HepG2 (cell line): ENCODE data around the gene SLC19A3. TPM values are rescaled to one million over a fixed set of nuclear protein-coding genes. Genes with fewer than 3 reads are reported as not detected.
A peak's percentile ranks its signal among the peaks of the same experiment; 100 is the strongest.

Experiments used
- ATAC-seq: fragments of 200-7000 bp; cut with Tn5 transposase; 3 replicates; pipeline ENCODE4 v1.9.1; 2020; ENCODE audit warnings: mild to moderate bottlenecking, moderate library complexity
- BruUV-seq: library from RNA; stranded (reverse); fragments of 400-500 nt; replicated peaks from 2 replicates; lab custom pipeline; 2021; lab: Mats Ljungman, UMichigan
- CTCF ChIA-PET: fragments of 300-600 bp; formaldehyde crosslinking; extraction: SDS; loops from one replicate; lab custom pipeline; 2021; ENCODE audit warnings: low total read pairs, inconsistent platforms, low intra/inter-chr PET ratio; lab: Yijun Ruan, JAX
- POLR2A ChIA-PET: fragments of 350-600 bp; sonication (Branson Sonifier 250); formaldehyde crosslinking; loops from one replicate; lab custom pipeline; 2020; ENCODE audit warnings: antibody characterized with exemption, inconsistent platforms; lab: Yijun Ruan, JAX
- DNase-seq: peaks from one replicate; pipeline ENCODE4 v3.0.0-alpha.2; 2015; ENCODE audit warnings: low spot score
- FAIRE-seq: peaks from 3 replicates; lab custom pipeline; 2011; peaks lifted over from hg19 to GRCh38; lab: Jason Lieb, UNC
- H2AFZ ChIP-seq: one replicate; pipeline ENCODE4 v1.6.1; 2011; ENCODE audit warnings: low read length, inconsistent platforms
- H3K27ac ChIP-seq: fragments of 300-600 bp; 3 replicates; pipeline ENCODE4 v1.8.0; 2011; ENCODE audit warnings: mixed run types, mild to moderate bottlenecking, mixed read lengths, low read length, inconsistent platforms; ENCODE audit not compliant: insufficient read depth; ENCODE audit errors: extremely low read length
- H3K27me3 ChIP-seq, 2 experiments: fragments of 200-600 bp in 1 of 2; 2 replicates in 1 of 2; 3 replicates in 1 of 2; pipeline versions ENCODE4 v1.6.0 to v1.8.0; 2011; ENCODE audit warnings: low read length in 2 of 2, mild to moderate bottlenecking in 2 of 2, moderate library complexity in 2 of 2, inconsistent platforms in 1 of 2; ENCODE audit not compliant: insufficient read depth in 2 of 2, control insufficient read depth in 1 of 2
- H3K36me3 ChIP-seq, 2 experiments: fragments of 200-600 bp in 1 of 2; replicated peaks in 1 of 2; 2 replicates in 1 of 2; 3 replicates in 1 of 2; pipeline versions ENCODE4 v1.5.1 to v1.8.0; 2011; ENCODE audit warnings: low read length in 2 of 2, inconsistent platforms in 1 of 2; ENCODE audit not compliant: insufficient read depth in 2 of 2, control insufficient read depth in 1 of 2
- H3K4me1 ChIP-seq: 2 replicates; pipeline ENCODE4 v1.5.1; 2012; ENCODE audit warnings: low read length, inconsistent platforms; ENCODE audit not compliant: insufficient read depth
- H3K4me2 ChIP-seq: 2 replicates; pipeline ENCODE4 v1.6.0; 2011; ENCODE audit warnings: low read depth, low read length, inconsistent platforms
- H3K4me3 ChIP-seq, 3 experiments: fragments of 200-600 bp in 1 of 3; sonication (generic), shearing (Covaris generic) in 1 of 3; replicated peaks in 1 of 3; 2 replicates each; pipeline ENCODE4 v1.5.1; 2011 to 2016; ENCODE audit warnings: low read length in 3 of 3, inconsistent platforms in 2 of 3, low read depth in 2 of 3, mild to moderate bottlenecking in 2 of 3, control low read depth in 1 of 3, mixed read lengths in 1 of 3; ENCODE audit not compliant: insufficient read depth in 1 of 3
- H3K79me2 ChIP-seq: one replicate; pipeline ENCODE4 v1.6.1; 2011; ENCODE audit warnings: low read length, inconsistent platforms; ENCODE audit not compliant: insufficient read depth
- H3K9ac ChIP-seq: 2 replicates; pipeline ENCODE4 v1.6.0; 2011; ENCODE audit warnings: mild to moderate bottlenecking, low read depth, low read length, inconsistent platforms; ENCODE audit not compliant: insufficient read depth
- H3K9me3 ChIP-seq: 2 replicates; pipeline ENCODE4 v1.5.1; 2012; ENCODE audit warnings: mild to moderate bottlenecking, low read length
- H4K20me1 ChIP-seq: 2 replicates; pipeline ENCODE4 v1.6.0; 2011; ENCODE audit warnings: inconsistent platforms, mild to moderate bottlenecking, low read length, moderate library complexity; ENCODE audit not compliant: insufficient read depth
- ASH2L ChIP-seq: fragments of 300-600, 200-600 bp; sonication (generic); IDR thresholded peaks from 2 replicates; pipeline ENCODE4 v1.7.0; 2017; ENCODE audit warnings: low read depth, mild to moderate bottlenecking, moderate library complexity, mixed read lengths, low read length; ENCODE audit not compliant: insufficient read length
- GABPB1 ChIP-seq: IDR thresholded peaks from 2 replicates; pipeline ENCODE4 v1.6.1; 2016; ENCODE audit warnings: mild to moderate bottlenecking, missing genetic modification reagents, moderate library complexity, missing compliant biosample characterization
- KDM1A ChIP-seq: IDR thresholded peaks from 2 replicates; pipeline ENCODE4 v1.6.1; 2016; ENCODE audit warnings: missing compliant biosample characterization
- MTA3 ChIP-seq: sonication (generic); formaldehyde crosslinking; IDR thresholded peaks from 2 replicates; pipeline ENCODE4 v1.4.0; 2020; ENCODE audit warnings: missing genetic modification reagents
- NFE2L2 ChIP-seq: fragments of 150-350 bp; IDR thresholded peaks from 2 replicates; pipeline ENCODE4 v1.6.1; 2014; ENCODE audit warnings: low read length
- ZNF431 ChIP-seq: sonication (generic); formaldehyde crosslinking; IDR thresholded peaks from 2 replicates; pipeline ENCODE4 v1.9.0; 2022; ENCODE audit warnings: missing genetic modification reagents, low read depth, mild to moderate bottlenecking, borderline replicate concordance
- WGBS: methylation state at CpG from one replicate; pipeline ENCODE4 v1.1.6; 2017; ENCODE audit warnings: low lambda C conversion rate; 5-methylcytosine and 5-hydroxymethylcytosine counted together
- in situ Hi-C: cut with HindIII; loops from 2 replicates; pipeline ENCODE4 v1.10.0; 2017; ENCODE audit warnings: low pct_unique_long_range_greater_than_20kb; ENCODE audit not compliant: extremely low pct_ligation_motif_present
- intact Hi-C: fragments of 100-400 bp; cut with micrococcal nuclease; formaldehyde crosslinking; loops from one replicate; pipeline ENCODE4 v1.10.0; 2022; ENCODE audit not compliant: unreplicated experiment
- polyA plus RNA-seq, 8 experiments: library from polyadenylated mRNA; depleted of rRNA in 3 of 8; stranded (reverse) in 7 of 8; unstranded in 1 of 8; fragments of >200 nt; fragmentation: Illumina TruSeq in 4 of 8; extraction: Trizol in 4 of 8; gene quantifications; 2 replicates each; pipeline versions ENCODE4 v1.2.1 to v1.2.3, GENCODE V29; 2011 to 2016; ENCODE audit warnings: low read depth in 4 of 8, missing spikeins in 1 of 8, mixed read lengths in 1 of 8; ENCODE audit not compliant: insufficient read depth in 1 of 8
- total RNA-seq, 5 experiments: library from RNA; depleted of rRNA; stranded (reverse); fragments of >200 nt; fragmentation: Illumina TruSeq; extraction: Trizol; gene quantifications; 2 replicates each; pipeline ENCODE4 v1.2.3, GENCODE V29; 2016; ENCODE audit warnings: low read depth in 1 of 5
- TF ChIP-seq, protein P1 (sequence below): sonication (generic); formaldehyde crosslinking; IDR thresholded peaks from 2 replicates; pipeline ENCODE4 v1.8.1; 2023; ENCODE audit warnings: mild to moderate bottlenecking, missing genetic modification reagents
- TF ChIP-seq, protein P2 (sequence below): sonication (generic); formaldehyde crosslinking; IDR thresholded peaks from 2 replicates; pipeline ENCODE4 v1.4.0; 2020; ENCODE audit warnings: missing genetic modification reagents, mild to moderate bottlenecking, borderline replicate concordance
- TF ChIP-seq, protein P3 (sequence below): sonication (generic); formaldehyde crosslinking; IDR thresholded peaks from 2 replicates; pipeline ENCODE4 v1.5.0; 2020; ENCODE audit warnings: missing genetic modification reagents, mild to moderate bottlenecking, borderline replicate concordance

The SLC19A3 gene
- total and polyA plus RNA-seq, 2 of the 13 experiments (the other 11 are each of a cell fraction or from before 2014, with no cell fraction given) = 2.3 to 5.2 TPM

DNA sequence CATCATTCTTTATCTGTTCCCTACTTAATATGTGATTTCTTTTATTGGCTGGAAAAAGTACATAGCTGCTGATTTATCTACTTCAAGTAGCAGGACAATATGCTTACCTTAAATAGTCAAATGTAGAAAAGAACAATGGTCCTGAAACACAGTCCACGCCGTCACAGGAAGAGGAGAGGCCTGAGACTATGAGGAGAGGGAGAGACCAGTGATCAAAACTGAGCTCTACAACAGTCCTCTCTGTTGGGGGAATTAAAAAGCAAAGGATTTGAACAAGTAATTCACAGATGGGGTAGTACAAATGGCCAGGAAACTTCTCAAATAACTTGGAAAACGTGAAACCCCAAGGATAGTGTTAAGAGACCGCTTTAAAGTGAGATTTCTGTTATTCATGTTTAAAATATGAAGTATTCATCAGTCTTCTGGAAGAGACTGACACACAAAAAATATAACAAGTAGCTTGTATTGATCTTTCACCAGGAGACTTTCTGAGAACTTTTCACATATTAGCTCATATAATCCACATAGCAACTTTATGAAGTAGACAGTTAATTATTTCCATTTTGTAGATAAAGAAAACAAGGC is 48.1 kb upstream of the SLC19A3 start:
- no TSS peak for BruUV-seq
- POLR2A ChIA-PET = interaction anchor here (0.8 to 1.7 kb wide), 6 partner anchors 48 to 360 kb away, joined by 3 to 6 read pairs (median 4); partner anchors contain the start of gene CCL20
- FAIRE-seq (no peak), DNase-seq (no peak), ATAC-seq (peak; percentile 39)
- Histone ChIP-seq H2AFZ (peak overlapping the region; percentile 64), H3K27ac (no peak overlapping the region), H3K36me3 (no peaks in the 10 kb centered on the region), H3K9ac (no peak overlapping the region), H3K4me3 (peak overlapping the region in 1 of 3 experiments; percentile 8; a peak in 1 of 6 replicates), H3K27me3 (no peaks in the 10 kb centered on the region), H4K20me1 (no peaks in the 10 kb centered on the region), H3K79me2 (no peaks in the 10 kb centered on the region), H3K9me3 (no peaks in the 10 kb centered on the region), H3K4me1 (peaks cover 59% of the 10 kb centered on the region), H3K4me2 (peak overlapping the region; percentile 53)
- intact Hi-C loops = loop anchor here (1.0 to 10.0 kb wide), 7 partner anchors 19 to 636 kb away; partner anchors contain the start of gene AGFG1
- TF ChIP-seq NFE2L2 = no peak
- TF ChIP-seq GABPB1 (CRISPR knock-in tag) = no peak
- TF ChIP-seq, protein P1, sequence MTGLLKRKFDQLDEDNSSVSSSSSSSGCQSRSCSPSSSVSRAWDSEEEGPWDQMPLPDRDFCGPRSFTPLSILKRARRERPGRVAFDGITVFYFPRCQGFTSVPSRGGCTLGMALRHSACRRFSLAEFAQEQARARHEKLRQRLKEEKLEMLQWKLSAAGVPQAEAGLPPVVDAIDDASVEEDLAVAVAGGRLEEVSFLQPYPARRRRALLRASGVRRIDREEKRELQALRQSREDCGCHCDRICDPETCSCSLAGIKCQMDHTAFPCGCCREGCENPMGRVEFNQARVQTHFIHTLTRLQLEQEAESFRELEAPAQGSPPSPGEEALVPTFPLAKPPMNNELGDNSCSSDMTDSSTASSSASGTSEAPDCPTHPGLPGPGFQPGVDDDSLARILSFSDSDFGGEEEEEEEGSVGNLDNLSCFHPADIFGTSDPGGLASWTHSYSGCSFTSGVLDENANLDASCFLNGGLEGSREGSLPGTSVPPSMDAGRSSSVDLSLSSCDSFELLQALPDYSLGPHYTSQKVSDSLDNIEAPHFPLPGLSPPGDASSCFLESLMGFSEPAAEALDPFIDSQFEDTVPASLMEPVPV (CRISPR knock-in tag) = 0 out of 2 replicates have a peak, but pooled peaks have one; percentile 7
- TF ChIP-seq, protein P2, sequence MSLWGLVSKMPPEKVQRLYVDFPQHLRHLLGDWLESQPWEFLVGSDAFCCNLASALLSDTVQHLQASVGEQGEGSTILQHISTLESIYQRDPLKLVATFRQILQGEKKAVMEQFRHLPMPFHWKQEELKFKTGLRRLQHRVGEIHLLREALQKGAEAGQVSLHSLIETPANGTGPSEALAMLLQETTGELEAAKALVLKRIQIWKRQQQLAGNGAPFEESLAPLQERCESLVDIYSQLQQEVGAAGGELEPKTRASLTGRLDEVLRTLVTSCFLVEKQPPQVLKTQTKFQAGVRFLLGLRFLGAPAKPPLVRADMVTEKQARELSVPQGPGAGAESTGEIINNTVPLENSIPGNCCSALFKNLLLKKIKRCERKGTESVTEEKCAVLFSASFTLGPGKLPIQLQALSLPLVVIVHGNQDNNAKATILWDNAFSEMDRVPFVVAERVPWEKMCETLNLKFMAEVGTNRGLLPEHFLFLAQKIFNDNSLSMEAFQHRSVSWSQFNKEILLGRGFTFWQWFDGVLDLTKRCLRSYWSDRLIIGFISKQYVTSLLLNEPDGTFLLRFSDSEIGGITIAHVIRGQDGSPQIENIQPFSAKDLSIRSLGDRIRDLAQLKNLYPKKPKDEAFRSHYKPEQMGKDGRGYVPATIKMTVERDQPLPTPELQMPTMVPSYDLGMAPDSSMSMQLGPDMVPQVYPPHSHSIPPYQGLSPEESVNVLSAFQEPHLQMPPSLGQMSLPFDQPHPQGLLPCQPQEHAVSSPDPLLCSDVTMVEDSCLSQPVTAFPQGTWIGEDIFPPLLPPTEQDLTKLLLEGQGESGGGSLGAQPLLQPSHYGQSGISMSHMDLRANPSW (CRISPR knock-in tag) = 0 out of 2 replicates have a peak, but pooled peaks have one; percentile 64
- TF ChIP-seq MTA3 = no peak
- TF ChIP-seq KDM1A (CRISPR knock-in tag) = no peak
- peak; percentile 42 for TF ChIP-seq ASH2L
- no peak for TF ChIP-seq ZNF431 (CRISPR knock-in tag)
- TF ChIP-seq, protein P3, sequence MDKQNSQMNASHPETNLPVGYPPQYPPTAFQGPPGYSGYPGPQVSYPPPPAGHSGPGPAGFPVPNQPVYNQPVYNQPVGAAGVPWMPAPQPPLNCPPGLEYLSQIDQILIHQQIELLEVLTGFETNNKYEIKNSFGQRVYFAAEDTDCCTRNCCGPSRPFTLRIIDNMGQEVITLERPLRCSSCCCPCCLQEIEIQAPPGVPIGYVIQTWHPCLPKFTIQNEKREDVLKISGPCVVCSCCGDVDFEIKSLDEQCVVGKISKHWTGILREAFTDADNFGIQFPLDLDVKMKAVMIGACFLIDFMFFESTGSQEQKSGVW = no peak
- in situ Hi-C loops = loop anchor here (5.0 to 10.0 kb wide), 5 partner anchors 96 to 631 kb away; partner anchors contain the start of gene AGFG1
- CTCF ChIA-PET = interaction anchor here (0.7 to 2.1 kb wide), 8 partner anchors 18 to 636 kb away, joined by 4 to 29 read pairs (median 6); partner anchors contain the start of gene AGFG1
- WGBS = 13% methylated on average over 4 of the region's 4 CpGs
